CD4-positive, alpha-beta T cell treated with Interleukin-17A for 1 hour (primary cell): Measurements from ENCODE around the gene INO80E.
A peak's percentile ranks its signal among the peaks of the same experiment; 100 is the strongest.
"Not testable (repeated sequence)": the region's sequence is repeated elsewhere in the genome, so short reads cannot be mapped to it uniquely, and the experiment has no call there.

Experiments used
- DNase-seq: peaks from one replicate; pipeline ENCODE4 v3.0.0-alpha.2; 2020

INO80E gene

GRCh38 chr16:30033270-30033669, 37.2 kb downstream of the INO80E start:
- DNase-seq = no peak

GRCh38 chr16:30040221-30040620, 44.2 kb downstream of the INO80E start:
- no peak for DNase-seq

GRCh38 chr16:30040690-30041089, 44.6 kb downstream of the INO80E start:
- DNase-seq = not testable (repeated sequence)

- DNase-seq = peak; percentile 49
These were observed 45.8 kb downstream of the INO80E start for GRCh38 chr16:30041841-30042240.

- DNase-seq = no peak
These were observed 50.1 kb downstream of the INO80E start for GRCh38 chr16:30046178-30046577.

- DNase-seq = no peak
These were observed 50.5 kb downstream of the INO80E start for GRCh38 chr16:30046588-30046987.

GRCh38 chr16:30049871-30050270, 53.8 kb downstream of the INO80E start:
- DNase-seq = no peak

GRCh38 chr16:30051518-30051917, 55.5 kb downstream of the INO80E start:
- DNase-seq = no peak

GRCh38 chr16:30052671-30053372, 56.8 kb downstream of the INO80E start:
- DNase-seq = peak; percentile 91

GRCh38 chr16:30053376-30054015, 57.5 kb downstream of the INO80E start:
- no peak for DNase-seq

- DNase-seq = no peak
These were observed 58.4 kb downstream of the INO80E start for GRCh38 chr16:30054451-30054850.

GRCh38 chr16:30054959-30055553, 59.0 kb downstream of the INO80E start:
- peak; percentile 61 for DNase-seq
